ENCODE results near the gene RSRP1.
A peak's percentile ranks its signal among the peaks of the same experiment; 100 is the strongest.
"Not testable (repeated sequence)": the region's sequence is repeated elsewhere in the genome, so short reads cannot be mapped to it uniquely, and the experiment has no call there.

Gene RSRP1

GRCh38 chr1:25247024-25247828 is at the start of gene RSRP1:
TSS of gene RSRP1 (minus strand) at chr1:25247454. CDS start at chr1:25246963, 491 bp downstream.
- peak; percentile 93 to 100 (median 99) for DNase-seq

GRCh38 chr1:25296501-25296900 is 49.2 kb upstream of the RSRP1 start:
- not testable (repeated sequence) for DNase-seq

GRCh38 chr1:25294889-25295826 is 47.9 kb upstream of the RSRP1 start:
- not testable (repeated sequence) for DNase-seq

GRCh38 chr1:25293426-25293825 is 46.2 kb upstream of the RSRP1 start:
- not testable (repeated sequence) for DNase-seq

- peak in 5 of 58 donors; percentile 10 to 30 (median 18) for DNase-seq
Observed at GRCh38 chr1:25290043-25290442, 42.8 kb upstream of the RSRP1 start.

- DNase-seq, result not testable (repeated sequence)
Observed at GRCh38 chr1:25288573-25289101, 41.4 kb upstream of the RSRP1 start.

GRCh38 chr1:25287164-25287563 is 39.9 kb upstream of the RSRP1 start:
- DNase-seq, result not testable (repeated sequence)

- DNase-seq, result not testable (repeated sequence)
Observed at GRCh38 chr1:25285862-25286261, 38.6 kb upstream of the RSRP1 start.

GRCh38 chr1:25279693-25280111 is 32.4 kb upstream of the RSRP1 start:
- DNase-seq, result peak in 1 of 58 donors; percentile 5

GRCh38 chr1:25278790-25279189 is 31.5 kb upstream of the RSRP1 start:
- not testable (repeated sequence) for DNase-seq

GRCh38 chr1:25278358-25278757 is 31.1 kb upstream of the RSRP1 start:
- DNase-seq, result not testable (repeated sequence)

- not testable (repeated sequence) for DNase-seq
Observed at GRCh38 chr1:25277295-25277694, 30.0 kb upstream of the RSRP1 start.

- DNase-seq, result not testable (repeated sequence)
Observed at GRCh38 chr1:25275648-25276047, 28.4 kb upstream of the RSRP1 start.

GRCh38 chr1:25272238-25272637 is 25.0 kb upstream of the RSRP1 start, which contains the start of gene RHD:
TSS of gene RHD (plus strand) at chr1:25272509. CDS start at chr1:25272548, 39 bp downstream.
- not testable (repeated sequence) for DNase-seq

- DNase-seq, result not testable (repeated sequence)
Observed at GRCh38 chr1:25268143-25268760, 21.0 kb upstream of the RSRP1 start.

- peak in 46 of 58 donors; percentile 2 to 89 (median 58) for DNase-seq
Observed at GRCh38 chr1:25267288-25268142, 20.3 kb upstream of the RSRP1 start.

GRCh38 chr1:25266554-25267287 is 19.5 kb upstream of the RSRP1 start:
- not testable (repeated sequence) for DNase-seq

- DNase-seq, result not testable (repeated sequence)
Observed at GRCh38 chr1:25260336-25260735, 13.1 kb upstream of the RSRP1 start.

GRCh38 chr1:25259813-25260212 is 12.6 kb upstream of the RSRP1 start:
- DNase-seq, result not testable (repeated sequence)

Data from anterior cingulate cortex (tissue), 58 donors.